Measurements from ENCODE around the gene LGALS7.
"Not testable (repeated sequence)": the region's sequence is repeated elsewhere in the genome, so short reads cannot be mapped to it uniquely, and the experiment has no call there.

The LGALS7 gene

GRCh38 chr19:38773469-38774177 lies at the start of gene LGALS7:
Gene LGALS7, minus strand, starts transcription at chr19:38773517. Its CDS starts 25 bp downstream, at chr19:38773492.
- DNase-seq (ENCODE audit: low read depth) = no peak

GRCh38 chr19:38821230-38821825 lies 48.0 kb upstream of the LGALS7 start:
- not testable (repeated sequence) for DNase-seq (ENCODE audit: low read depth)

- no peak for DNase-seq (ENCODE audit: low read depth)
These were observed 46.1 kb upstream of the LGALS7 start for GRCh38 chr19:38819231-38819920.

DNA sequence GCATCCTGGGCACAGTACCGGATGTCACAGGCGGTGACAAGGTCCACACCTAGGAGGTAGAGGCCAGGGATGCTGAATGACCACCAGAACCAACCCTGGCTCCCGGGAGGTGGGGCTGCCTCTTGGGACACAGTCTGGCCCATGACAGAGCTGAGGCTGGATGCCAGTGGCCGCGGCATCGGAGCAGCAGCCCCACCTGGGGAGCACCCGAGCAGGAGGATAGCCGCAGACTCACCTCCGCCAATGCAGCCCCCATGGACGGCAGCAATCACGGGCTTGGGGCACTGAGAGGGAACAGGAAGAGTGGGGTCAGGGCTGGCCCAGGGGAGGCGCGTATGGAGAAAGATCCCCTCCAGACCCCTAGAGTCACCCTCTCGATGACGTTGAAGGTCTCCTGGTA lies 43.8 kb upstream of the LGALS7 start:
- DNase-seq (ENCODE audit: low read depth) = no peak

DNA sequence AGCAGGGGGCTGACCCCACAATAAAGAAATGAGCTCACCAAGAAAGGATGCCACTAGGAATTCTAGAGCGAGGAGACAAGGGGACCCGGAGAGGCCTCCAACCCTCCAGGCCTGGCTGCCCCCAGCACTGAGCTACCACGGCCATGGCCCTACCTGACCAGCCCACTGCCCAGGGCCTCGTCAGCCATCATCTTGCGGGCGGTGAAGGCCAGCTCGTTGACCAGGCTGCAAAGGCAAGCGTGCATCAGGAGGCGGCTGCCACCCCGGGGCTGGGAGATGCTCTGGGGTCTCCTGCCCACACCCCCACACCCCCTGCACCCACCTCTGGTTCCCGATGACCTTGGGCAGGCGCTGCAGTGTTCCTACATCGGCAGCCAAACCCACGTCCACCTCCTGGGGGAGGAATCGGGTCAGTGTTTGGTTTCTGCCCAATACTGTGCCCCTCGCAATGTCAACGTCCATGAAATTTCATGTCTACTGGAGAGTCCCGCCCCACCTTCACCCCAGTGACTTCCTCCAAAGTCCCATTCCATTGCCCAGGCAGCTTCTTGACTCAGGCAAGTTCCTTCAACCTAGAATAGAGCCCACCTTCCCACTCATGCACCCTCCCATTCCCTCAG lies 42.9 kb upstream of the LGALS7 start:
- no peak for DNase-seq (ENCODE audit: low read depth)

GRCh38 chr19:38815059-38816001 lies 42.0 kb upstream of the LGALS7 start:
- no peak for DNase-seq (ENCODE audit: low read depth)

DNA sequence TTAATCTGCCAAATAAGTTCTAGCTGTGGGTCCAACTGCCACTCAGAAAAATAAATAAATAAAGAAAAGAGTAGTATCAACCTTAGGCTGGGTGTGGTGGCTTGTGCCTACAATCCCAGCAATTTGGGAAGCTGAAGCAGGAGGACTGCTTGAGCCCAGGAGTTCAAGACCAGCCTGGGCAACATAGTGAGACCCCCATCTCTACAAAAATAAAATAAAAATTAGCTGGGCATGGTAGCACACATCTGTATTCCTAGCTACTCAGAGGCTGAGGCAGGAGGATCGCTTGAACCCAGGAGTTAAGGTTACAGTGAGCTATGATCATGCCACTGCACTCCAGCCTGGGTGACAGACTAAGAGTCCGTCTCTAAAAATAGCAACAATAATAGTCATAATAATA lies 40.6 kb upstream of the LGALS7 start:
- DNase-seq (ENCODE audit: low read depth) = not testable (repeated sequence)

- DNase-seq (ENCODE audit: low read depth) = no peak
These were observed 40.0 kb upstream of the LGALS7 start for GRCh38 chr19:38813323-38813722.

- no peak for DNase-seq (ENCODE audit: low read depth)
These were observed 39.6 kb upstream of the LGALS7 start, which contains the start of gene LGALS4 for GRCh38 chr19:38812841-38813320. Gene LGALS4, minus strand, starts transcription at chr19:38812945. Its CDS starts 59 bp downstream, at chr19:38812886.

GRCh38 chr19:38812009-38812840 lies 38.9 kb upstream of the LGALS7 start:
- DNase-seq (ENCODE audit: low read depth) = no peak

GRCh38 chr19:38809592-38810252 lies 36.4 kb upstream of the LGALS7 start:
- no peak for DNase-seq (ENCODE audit: low read depth)

DNA sequence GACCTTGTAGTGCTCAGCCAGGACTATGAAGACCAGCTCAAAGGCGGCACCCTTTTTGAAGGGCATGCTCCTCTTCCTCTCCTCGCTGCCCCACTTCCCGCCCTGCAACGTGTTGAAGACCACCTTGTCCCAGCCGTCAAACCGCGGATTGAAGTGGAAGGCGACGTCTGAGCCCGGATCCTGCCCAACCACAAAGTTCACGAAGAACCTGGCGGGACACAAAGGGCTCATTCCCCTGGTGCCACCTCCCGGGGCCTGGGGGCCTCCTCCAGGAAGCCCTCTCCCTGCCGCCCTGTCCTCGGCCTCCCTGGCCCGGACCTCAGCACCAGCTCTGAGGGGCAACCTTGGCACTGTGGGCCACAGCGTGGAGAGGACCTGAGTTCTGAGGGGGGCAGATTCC lies 35.4 kb upstream of the LGALS7 start:
- no peak for DNase-seq (ENCODE audit: low read depth)

DNA sequence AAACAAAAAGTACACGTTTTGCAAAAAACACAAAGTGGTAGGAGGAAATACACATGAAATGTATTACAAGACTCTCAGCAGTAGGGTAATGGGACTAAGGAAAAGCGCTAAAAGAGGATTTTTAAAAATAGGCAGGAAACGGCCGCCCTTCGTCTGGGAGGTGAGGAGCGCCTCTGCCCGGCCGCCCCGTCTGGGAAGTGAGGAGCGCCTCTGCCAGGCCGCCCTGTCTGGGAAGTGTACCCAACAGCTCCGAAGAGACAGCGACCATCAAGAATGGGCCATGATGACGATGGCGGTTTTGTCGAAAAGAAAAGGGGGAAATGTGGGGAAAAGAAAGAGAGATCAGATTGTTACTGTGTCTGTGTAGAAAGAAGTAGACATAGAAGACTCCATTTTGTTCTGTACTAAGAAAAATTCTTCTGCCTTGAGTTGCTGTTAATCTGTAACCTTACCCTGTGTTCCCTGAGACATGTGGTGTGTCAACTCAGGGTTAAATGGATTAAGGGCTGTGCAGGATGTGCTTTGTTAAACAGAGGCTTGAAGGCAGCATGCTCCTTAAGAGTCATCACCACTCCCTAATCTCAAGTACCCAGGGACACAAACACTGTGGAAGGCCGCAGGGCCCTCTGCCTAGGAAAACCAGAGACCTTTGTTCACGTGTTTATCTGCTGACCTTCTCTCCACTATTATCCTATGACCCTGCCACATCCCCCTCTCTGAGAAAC lies 34.2 kb upstream of the LGALS7 start:
- not testable (repeated sequence) for DNase-seq (ENCODE audit: low read depth)

GRCh38 chr19:38806371-38806770 lies 33.1 kb upstream of the LGALS7 start:
- no peak for DNase-seq (ENCODE audit: low read depth)

GRCh38 chr19:38805180-38805579 lies 31.9 kb upstream of the LGALS7 start:
- no peak for DNase-seq (ENCODE audit: low read depth)

DNA sequence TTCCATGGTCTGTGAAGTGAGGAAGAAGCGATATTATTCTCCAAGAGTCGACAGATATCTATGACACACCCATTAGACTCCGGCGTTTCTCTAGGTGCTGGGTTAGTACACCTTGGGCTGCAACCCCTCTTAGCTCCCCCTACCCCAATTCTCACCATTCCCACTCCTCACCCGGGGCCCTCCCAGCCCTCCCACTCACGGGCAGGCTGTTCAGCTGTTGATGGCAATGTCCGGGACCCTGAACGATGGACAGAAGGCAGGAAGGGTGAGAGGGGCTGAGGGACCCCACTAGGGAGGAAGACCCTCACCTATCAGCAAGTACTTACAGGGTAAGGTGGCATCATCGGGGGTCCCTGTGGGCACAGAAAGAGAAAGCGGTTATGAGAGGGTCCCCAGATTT lies 30.2 kb upstream of the LGALS7 start:
- no peak for DNase-seq (ENCODE audit: low read depth)

DNA sequence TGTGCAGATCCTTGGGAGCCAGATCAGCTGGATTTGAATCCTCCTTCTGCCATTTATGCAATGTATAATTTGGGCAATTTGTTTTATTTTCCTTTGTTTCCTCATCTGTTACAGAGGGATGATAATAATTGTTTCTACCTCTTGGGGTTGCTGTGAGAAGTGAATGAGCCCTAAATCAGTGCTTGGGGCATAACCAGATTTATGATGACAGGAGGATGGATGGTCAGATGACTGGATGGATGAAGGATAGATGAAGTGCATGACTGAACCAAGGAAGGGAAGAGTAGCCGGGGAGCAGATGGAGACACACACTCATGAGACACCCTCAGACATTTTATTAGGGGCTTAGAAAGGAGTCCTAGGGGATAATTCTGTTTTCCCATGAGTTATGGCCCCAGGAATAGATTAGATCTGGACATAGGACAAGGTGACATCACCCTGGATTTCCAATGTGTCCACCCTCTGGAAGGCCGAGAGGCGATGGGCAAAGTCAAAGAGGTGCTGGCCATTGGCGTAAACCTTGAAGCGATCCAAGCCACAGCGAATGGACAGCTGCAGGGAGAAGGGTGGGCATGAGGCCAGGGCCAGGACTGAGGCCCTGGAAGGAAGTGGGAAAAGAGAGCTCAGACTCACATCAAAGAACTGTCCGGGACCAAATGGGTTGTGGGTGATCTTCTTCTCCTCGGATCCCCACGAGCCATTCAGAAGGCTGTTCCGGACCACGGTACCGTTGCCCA lies 28.2 kb upstream of the LGALS7 start:
- DNase-seq (ENCODE audit: low read depth) = no peak

DNA sequence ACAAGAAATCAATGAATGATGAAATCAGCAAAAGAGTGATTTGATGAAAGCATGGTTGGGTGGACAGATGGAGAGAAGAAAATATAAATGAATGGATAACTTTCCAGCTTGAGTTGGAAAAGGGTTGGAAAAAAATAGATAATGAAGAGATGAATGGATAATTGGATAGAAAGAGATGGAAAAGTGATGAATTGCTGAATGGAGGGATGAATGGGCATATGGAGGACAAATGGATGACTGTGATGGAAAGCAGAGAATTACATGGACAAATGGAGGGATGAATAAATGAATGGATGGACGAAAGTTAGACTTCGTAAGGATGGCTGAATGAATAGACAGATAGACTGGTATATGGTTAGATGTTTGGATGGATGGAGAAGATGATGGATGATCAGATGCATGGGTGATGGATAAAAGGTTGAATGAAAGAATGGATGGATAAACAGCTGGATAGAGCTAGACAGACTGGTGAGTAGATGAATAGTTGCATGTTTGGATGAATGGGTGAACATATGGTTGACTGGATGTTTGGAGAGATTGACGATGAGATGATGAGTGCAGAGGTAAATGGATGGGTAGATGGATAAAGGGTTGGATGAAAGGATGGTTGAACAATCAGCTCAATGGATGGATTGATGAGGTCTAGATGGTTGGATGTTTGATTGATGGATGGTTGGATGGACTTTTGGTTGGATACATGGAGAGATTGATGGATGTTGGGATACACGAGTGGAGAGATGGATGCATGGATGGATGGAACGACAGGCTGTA lies 27.4 kb upstream of the LGALS7 start:
- no peak for DNase-seq (ENCODE audit: low read depth)

All from activated gamma-delta T cell treated with anti-CD3 and anti-CD28 coated beads, Interleukin-2, amount 50 U/mL, for 16 hours (primary cell).